Measurements from ENCODE around the gene SLC29A4.

SLC29A4 gene

DNA sequence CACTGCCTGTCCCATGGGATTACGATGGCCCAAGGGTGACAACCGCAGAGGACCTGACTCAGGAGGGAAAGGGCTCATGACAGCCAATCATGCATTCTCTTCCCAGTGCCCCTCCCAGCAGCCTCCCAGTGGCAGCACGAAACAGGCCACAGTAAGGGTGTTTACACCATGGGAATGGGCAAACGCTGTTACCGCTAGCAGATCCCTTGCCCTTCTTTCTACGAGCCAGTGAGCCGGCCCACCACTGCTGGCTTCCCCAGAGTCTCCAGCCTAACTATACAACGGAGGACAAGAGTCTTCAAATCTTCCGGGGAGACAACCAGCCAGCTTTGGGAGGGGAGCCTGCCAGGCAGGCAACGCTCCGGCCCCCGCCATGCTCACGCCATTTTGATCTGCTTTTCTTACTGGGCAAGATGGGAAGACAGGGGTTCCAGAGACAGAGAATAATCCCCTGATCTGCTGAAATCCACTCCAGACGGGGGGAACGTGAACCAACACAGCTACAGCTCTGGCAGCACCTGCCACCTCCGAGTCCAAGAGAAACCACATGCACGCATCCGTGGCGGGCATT lies 69.8 kb downstream of the SLC29A4 start:
- Histone ChIP-seq H3K4me1 (peaks cover 9% of the 10 kb centered on the region), H3K9me3 (ENCODE audit: control insufficient read depth, low read length) (no peaks in the 10 kb centered on the region), H3K27ac (no peak overlapping the region), H3K36me3 (ENCODE audit: control insufficient read depth, insufficient read depth, low read length) (no peaks in the 10 kb centered on the region), H3K27me3 (ENCODE audit: control insufficient read depth, insufficient read depth, low read length) (no peaks in the 10 kb centered on the region), H3K4me3 (ENCODE audit: low read depth, low read length) (no peak overlapping the region), H3K79me2 (peaks cover 67% of the 10 kb centered on the region), H3K9ac (no peak overlapping the region), H2AFZ (no peak overlapping the region), H3K4me2 (ENCODE audit: low read length) (no peak overlapping the region)
- TF ChIP-seq, protein P1, sequence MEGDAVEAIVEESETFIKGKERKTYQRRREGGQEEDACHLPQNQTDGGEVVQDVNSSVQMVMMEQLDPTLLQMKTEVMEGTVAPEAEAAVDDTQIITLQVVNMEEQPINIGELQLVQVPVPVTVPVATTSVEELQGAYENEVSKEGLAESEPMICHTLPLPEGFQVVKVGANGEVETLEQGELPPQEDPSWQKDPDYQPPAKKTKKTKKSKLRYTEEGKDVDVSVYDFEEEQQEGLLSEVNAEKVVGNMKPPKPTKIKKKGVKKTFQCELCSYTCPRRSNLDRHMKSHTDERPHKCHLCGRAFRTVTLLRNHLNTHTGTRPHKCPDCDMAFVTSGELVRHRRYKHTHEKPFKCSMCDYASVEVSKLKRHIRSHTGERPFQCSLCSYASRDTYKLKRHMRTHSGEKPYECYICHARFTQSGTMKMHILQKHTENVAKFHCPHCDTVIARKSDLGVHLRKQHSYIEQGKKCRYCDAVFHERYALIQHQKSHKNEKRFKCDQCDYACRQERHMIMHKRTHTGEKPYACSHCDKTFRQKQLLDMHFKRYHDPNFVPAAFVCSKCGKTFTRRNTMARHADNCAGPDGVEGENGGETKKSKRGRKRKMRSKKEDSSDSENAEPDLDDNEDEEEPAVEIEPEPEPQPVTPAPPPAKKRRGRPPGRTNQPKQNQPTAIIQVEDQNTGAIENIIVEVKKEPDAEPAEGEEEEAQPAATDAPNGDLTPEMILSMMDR (IDR thresholded peaks at IDR 0.05): no peak

DNA sequence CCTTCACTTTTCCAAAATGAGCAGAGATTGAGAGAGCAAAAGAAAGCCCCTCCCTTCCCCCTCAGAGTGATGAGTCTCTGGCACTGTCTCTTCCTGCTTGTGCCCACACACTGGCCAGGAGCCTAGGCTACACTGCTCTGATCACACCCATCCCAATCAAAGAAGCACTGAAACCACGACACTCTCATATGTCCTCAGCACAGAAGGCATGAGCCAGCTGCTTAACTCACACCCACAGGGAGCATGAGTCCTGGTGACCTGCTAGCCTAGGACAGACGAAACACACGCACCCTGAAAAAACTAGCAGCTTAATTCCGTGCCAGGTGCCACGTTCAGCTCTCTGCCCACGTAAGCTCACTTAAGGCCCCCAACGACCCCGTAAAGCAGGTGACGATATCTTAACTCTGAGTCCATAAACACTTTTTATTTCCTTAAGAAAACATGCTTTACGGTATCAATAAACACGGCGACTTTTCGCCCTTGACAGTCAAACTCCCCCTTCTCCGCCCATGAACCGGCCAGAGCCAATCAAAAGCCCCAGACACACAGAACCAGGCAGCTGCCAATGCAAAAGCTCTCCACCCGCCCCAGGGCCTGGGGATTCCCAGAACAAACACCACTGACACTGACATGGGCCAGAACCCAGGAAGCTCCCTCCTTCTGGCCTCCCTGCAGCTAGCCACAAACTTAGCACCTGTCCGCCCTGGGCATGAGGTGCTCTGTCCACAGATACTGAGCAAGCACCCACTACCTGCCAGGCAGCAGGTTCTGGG lies 71.9 kb downstream of the SLC29A4 start:
- Histone ChIP-seq H3K9ac (no peak overlapping the region), H3K9me3 (ENCODE audit: control insufficient read depth, low read length) (no peaks in the 10 kb centered on the region), H3K4me1 (peaks cover 26% of the 10 kb centered on the region), H2AFZ (no peak overlapping the region), H3K4me3 (ENCODE audit: low read depth, low read length) (no peak overlapping the region), H3K27me3 (ENCODE audit: control insufficient read depth, insufficient read depth, low read length) (no peaks in the 10 kb centered on the region), H3K27ac (no peak overlapping the region), H3K4me2 (ENCODE audit: low read length) (peak overlapping the region; percentile 54), H3K36me3 (ENCODE audit: control insufficient read depth, insufficient read depth, low read length) (no peaks in the 10 kb centered on the region), H3K79me2 (peaks cover 62% of the 10 kb centered on the region)
- TF ChIP-seq, protein P1 (IDR thresholded peaks at IDR 0.05): no peak
